ENCODE measurements around the gene MSI2. TPM values are rescaled to one million over a fixed set of nuclear protein-coding genes. Genes with fewer than 3 reads are reported as not detected.

The MSI2 gene
- total RNA-seq, 4 donors from 2014 or later = 14.9 to 24.4 (median 19.8) TPM

DNA sequence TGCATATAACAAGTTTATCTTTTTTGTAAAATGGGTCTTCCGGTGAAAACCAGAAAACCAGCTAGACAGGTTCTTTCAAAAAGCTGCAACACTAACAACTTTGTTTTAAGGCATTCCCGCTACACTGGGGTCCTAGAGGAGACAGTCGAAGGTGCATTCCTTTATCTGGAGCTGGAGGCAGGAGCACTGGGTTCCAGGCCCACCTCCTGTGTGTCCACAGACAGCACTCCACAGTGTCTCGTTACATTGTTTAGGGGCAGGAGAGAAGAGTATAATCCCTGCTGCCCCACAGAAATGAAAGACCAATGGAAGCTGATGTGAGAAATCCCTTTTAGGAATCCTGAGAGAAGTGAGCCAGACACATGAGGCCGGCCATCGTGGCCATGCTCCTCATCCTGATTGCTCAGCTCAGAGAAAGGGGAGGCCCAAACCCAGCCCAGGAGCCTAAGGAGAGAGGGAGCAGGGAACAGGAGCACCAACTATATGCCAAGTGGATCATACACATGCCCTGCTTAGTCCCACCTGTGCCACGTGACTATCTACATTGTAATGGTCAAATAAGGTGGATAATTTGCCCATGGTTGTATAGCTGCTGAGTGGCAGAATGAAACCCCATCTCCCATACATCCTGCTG is 429.3 kb downstream of the MSI2 start:
- no peak for DNase-seq (ENCODE audit: low spot score)
- ATAC-seq (ENCODE audit: low FRiP score) = no peak
- TF ChIP-seq, protein P1, sequence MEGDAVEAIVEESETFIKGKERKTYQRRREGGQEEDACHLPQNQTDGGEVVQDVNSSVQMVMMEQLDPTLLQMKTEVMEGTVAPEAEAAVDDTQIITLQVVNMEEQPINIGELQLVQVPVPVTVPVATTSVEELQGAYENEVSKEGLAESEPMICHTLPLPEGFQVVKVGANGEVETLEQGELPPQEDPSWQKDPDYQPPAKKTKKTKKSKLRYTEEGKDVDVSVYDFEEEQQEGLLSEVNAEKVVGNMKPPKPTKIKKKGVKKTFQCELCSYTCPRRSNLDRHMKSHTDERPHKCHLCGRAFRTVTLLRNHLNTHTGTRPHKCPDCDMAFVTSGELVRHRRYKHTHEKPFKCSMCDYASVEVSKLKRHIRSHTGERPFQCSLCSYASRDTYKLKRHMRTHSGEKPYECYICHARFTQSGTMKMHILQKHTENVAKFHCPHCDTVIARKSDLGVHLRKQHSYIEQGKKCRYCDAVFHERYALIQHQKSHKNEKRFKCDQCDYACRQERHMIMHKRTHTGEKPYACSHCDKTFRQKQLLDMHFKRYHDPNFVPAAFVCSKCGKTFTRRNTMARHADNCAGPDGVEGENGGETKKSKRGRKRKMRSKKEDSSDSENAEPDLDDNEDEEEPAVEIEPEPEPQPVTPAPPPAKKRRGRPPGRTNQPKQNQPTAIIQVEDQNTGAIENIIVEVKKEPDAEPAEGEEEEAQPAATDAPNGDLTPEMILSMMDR (IDR thresholded peaks at IDR 0.05) = no peak

DNA sequence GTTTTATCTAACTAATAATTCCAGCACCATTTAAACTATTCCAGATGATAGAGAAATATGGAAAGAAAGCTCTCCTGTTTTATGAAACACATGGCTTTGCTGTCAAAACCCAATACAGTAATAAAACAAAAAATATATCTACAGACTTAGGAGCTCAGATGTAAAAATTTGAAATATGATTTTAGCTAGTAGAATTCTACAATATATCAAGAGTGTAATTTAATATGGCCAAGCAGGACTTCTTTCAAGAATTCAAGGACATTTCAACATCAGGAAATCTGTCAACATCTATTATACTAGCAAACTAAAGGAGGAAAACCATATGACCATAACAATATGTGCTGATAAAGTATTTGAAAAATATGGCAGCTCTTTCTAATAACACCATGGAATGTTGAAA is 431.3 kb downstream of the MSI2 start:
- no peak for DNase-seq (ENCODE audit: low spot score)
- TF ChIP-seq, protein P1 (IDR thresholded peaks at IDR 0.05) = no peak
- no peak for ATAC-seq (ENCODE audit: low FRiP score)

DNA sequence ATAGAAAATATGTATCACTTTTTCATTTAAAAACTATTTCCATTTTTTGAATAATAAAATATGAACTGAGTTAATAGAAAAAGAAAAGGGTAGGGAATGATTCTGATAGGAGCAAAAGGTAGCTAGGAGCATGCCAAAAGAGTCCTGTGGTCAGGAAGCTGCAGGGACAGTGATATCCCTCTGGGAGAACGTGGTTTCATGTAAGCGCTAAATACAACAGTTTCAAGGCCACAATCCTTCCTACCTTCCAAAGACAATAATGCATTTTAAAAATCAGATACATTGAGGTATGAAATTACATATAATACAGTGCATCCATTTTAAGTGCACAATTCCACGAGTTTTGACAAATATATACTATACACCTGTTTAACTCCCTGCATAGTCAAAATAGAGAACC is 432.9 kb downstream of the MSI2 start:
- no peak for ATAC-seq (ENCODE audit: low FRiP score)
- TF ChIP-seq, protein P1 (IDR thresholded peaks at IDR 0.05) = no peak
- DNase-seq (ENCODE audit: low spot score) = no peak

DNA sequence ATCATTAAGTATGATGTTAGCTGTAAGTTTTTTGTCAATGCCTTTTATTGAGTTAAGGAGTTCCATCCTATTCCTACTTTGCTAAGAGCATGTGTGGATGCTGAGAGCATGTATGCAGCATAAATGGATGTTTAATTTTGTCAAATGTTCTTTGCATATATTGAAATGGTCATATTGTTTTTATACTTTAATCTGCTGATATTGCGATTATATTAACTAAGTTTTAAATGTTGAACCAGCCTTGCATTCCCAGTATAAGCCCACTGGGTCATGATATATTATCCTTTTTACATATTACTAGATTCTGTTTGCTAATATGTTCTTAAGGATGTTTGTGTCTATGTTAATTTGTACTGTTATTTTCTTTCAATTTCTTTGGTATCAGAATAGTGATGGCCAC is 435.6 kb downstream of the MSI2 start:
- TF ChIP-seq, protein P1 (IDR thresholded peaks at IDR 0.05) = no peak
- no peak for DNase-seq (ENCODE audit: low spot score)
- no peak for ATAC-seq (ENCODE audit: low FRiP score)

DNA sequence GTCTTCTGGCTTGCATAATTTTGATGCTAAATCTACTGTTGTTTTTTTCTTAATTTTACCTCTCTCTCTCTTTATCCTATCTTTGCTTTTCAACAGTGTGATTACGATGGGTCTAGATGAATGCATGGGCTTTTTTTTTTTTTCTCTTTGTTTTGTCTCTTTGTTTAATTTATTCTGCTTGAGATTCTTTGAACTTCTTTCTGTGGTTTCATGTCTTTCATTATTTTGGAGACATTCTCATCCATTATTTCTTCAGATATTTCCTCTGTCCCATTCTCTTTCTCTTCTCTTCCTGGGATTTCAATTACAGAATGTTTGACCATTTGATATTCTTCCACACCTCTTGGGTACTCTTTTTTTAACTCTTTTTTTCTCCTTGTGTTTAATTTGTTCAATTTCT is 436.4 kb downstream of the MSI2 start:
- DNase-seq (ENCODE audit: low spot score) = no peak
- TF ChIP-seq, protein P1 (IDR thresholded peaks at IDR 0.05) = no peak
- no peak for ATAC-seq (ENCODE audit: low FRiP score)

DNA sequence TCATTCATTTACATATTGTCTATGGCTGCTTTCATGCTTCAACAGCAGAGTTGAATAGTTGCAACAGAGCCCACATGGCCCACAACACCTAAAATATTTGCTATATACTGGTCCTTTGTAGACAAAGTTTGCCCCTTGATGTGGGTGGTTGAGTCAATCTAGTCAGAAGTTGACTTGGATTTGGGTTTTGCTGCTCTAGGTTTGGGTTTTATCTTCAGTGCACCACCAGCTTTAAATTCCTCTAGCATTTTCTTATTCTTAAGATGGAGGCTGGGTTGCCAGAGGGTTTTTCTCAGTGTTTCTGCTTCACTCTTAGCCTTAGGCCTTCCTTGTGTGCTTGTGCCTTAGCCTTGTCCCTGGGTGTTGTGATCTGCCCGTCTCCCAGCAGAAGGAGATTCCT is 437.7 kb downstream of the MSI2 start:
- no peak for ATAC-seq (ENCODE audit: low FRiP score)
- TF ChIP-seq, protein P1 (IDR thresholded peaks at IDR 0.05) = no peak
- DNase-seq (ENCODE audit: low spot score) = no peak

DNA sequence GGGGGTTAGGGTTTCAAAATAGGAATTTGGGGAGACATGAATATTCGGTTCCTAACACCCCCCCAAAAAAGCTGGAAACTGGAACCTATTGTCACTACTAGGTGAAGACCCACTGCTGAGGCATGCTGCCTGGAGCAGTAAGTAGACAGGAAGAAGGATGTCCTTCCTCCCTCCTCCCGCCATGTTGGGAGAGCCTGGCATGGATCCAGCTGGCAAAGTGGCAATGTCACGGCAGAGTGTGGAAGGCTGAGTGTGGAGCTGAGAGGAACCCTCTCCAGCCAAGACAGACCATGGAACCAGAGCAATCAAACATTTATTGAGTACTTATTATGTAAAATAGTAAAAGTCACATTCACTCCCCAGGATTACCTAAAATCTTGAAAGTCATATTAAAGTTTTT is 439.7 kb downstream of the MSI2 start:
- TF ChIP-seq, protein P1 (IDR thresholded peaks at IDR 0.05) = no peak
- no peak for DNase-seq (ENCODE audit: low spot score)
- no peak for ATAC-seq (ENCODE audit: low FRiP score)
